ENCODE data around the gene PRG3.

Gene PRG3

GRCh38 chr11:57327721-57328120 is 53.2 kb downstream of the PRG3 start:
- ChIA-PET POLR2A (interaction anchor here (0.6 kb wide), 1 partner anchor 144 kb away, joined by 3 read pairs; no protein-coding TSS in a partner anchor), CTCF (no interaction called here)
- no peak for TF ChIP-seq CTCF (IDR thresholded peaks at IDR 0.05; ENCODE audit: control extremely low read depth, extremely low read depth, low read depth, missing control alignments)
- no peak for DNase-seq (ENCODE audit: extremely low spot score)

All from GM10248 (cell line).